Panc1 (cell line): ENCODE results near the gene MTHFS.

Source experiments
- CTCF ChIP-seq: fragments of 450-650 bp; IDR thresholded peaks from 2 replicates; pipeline ENCODE4 v1.5.1; 2017; ENCODE audit warnings: mild to moderate bottlenecking
- SIN3A ChIP-seq: IDR thresholded peaks from 2 replicates; pipeline ENCODE4 v1.6.1; 2012; ENCODE audit warnings: low read depth, mild to moderate bottlenecking, low read length, moderate library complexity, borderline replicate concordance; ENCODE audit not compliant: insufficient read depth

GRCh38 chr15:79939399-79939798, 42.6 kb upstream of the MTHFS start:
- TF ChIP-seq CTCF, result no peak
- no peak for TF ChIP-seq SIN3A
